ENCODE results near the gene RNF207.

Gene RNF207

GRCh38 chr1:6170742-6171201 lies 35.1 kb upstream of the RNF207 start:
- Histone ChIP-seq H3F3A (ENCODE audit: insufficient read depth) (no peaks in the 10 kb centered on the region), H3K9ac (ENCODE audit: low read length) (no peak overlapping the region), H2AFZ (ENCODE audit: low read depth, low read length, severe bottlenecking) (no peak overlapping the region), H3K79me2 (ENCODE audit: insufficient read depth, low read length) (no peaks in the 10 kb centered on the region), H3K9me2 (replicated peaks; ENCODE audit: insufficient read depth, low read length) (no peaks in the 10 kb centered on the region), H3K27me3 (ENCODE audit: low read length) (no peaks in the 10 kb centered on the region), H3K36me3 (ENCODE audit: low read length) (no peaks in the 10 kb centered on the region), H3K4me3 (ENCODE audit: insufficient read depth, low read length, poor library complexity, severe bottlenecking) (no peak overlapping the region), H3K4me2 (ENCODE audit: low read depth, low read length, poor library complexity, severe bottlenecking) (no peak overlapping the region), H4K20me1 (ENCODE audit: low read depth, low read length) (no peaks in the 10 kb centered on the region), H3K27ac (ENCODE audit: low read depth, low read length) (no peak overlapping the region), H3K9me3 (ENCODE audit: insufficient read depth, low read length) (no peaks in the 10 kb centered on the region)
- TF ChIP-seq CTCF (IDR thresholded peaks at IDR 0.05; ENCODE audit: insufficient read depth, low read length, poor library complexity, severe bottlenecking) (no peak), EZH2phosphoT487 (conservative IDR thresholded peaks at IDR 0.05; ENCODE audit: low read length) (no peak)

GRCh38 chr1:6171548-6172124 lies 34.3 kb upstream of the RNF207 start:
- no peak overlapping the region for H3K27ac ChIP-seq (ENCODE audit: low read depth, low read length)
- no peaks in the 10 kb centered on the region for H3K9me3 ChIP-seq (ENCODE audit: insufficient read depth, low read length)
- no peak overlapping the region for H3K4me3 ChIP-seq (ENCODE audit: insufficient read depth, low read length, poor library complexity, severe bottlenecking)
- no peak overlapping the region for H2AFZ ChIP-seq (ENCODE audit: low read depth, low read length, severe bottlenecking)
- H3F3A ChIP-seq (ENCODE audit: insufficient read depth), result no peaks in the 10 kb centered on the region
- no peak overlapping the region for H3K9ac ChIP-seq (ENCODE audit: low read length)
- H3K79me2 ChIP-seq (ENCODE audit: insufficient read depth, low read length), result no peaks in the 10 kb centered on the region
- H3K27me3 ChIP-seq (ENCODE audit: low read length), result no peaks in the 10 kb centered on the region
- H3K9me2 ChIP-seq (replicated peaks; ENCODE audit: insufficient read depth, low read length), result no peaks in the 10 kb centered on the region
- no peak overlapping the region for H3K4me2 ChIP-seq (ENCODE audit: low read depth, low read length, poor library complexity, severe bottlenecking)
- no peaks in the 10 kb centered on the region for H3K36me3 ChIP-seq (ENCODE audit: low read length)
- no peaks in the 10 kb centered on the region for H4K20me1 ChIP-seq (ENCODE audit: low read depth, low read length)
- TF ChIP-seq CTCF (IDR thresholded peaks at IDR 0.05; ENCODE audit: insufficient read depth, low read length, poor library complexity, severe bottlenecking) (no peak), EZH2phosphoT487 (conservative IDR thresholded peaks at IDR 0.05; ENCODE audit: low read length) (no peak)

GRCh38 chr1:6172549-6172948 lies 33.4 kb upstream of the RNF207 start:
- no peaks in the 10 kb centered on the region for H3K79me2 ChIP-seq (ENCODE audit: insufficient read depth, low read length)
- no peak overlapping the region for H3K4me2 ChIP-seq (ENCODE audit: low read depth, low read length, poor library complexity, severe bottlenecking)
- no peaks in the 10 kb centered on the region for H4K20me1 ChIP-seq (ENCODE audit: low read depth, low read length)
- H3K9me3 ChIP-seq (ENCODE audit: insufficient read depth, low read length), result no peaks in the 10 kb centered on the region
- no peak overlapping the region for H3K9ac ChIP-seq (ENCODE audit: low read length)
- no peak overlapping the region for H2AFZ ChIP-seq (ENCODE audit: low read depth, low read length, severe bottlenecking)
- H3K27me3 ChIP-seq (ENCODE audit: low read length), result no peaks in the 10 kb centered on the region
- no peak for TF ChIP-seq EZH2phosphoT487 (conservative IDR thresholded peaks at IDR 0.05; ENCODE audit: low read length)
- TF ChIP-seq CTCF (IDR thresholded peaks at IDR 0.05; ENCODE audit: insufficient read depth, low read length, poor library complexity, severe bottlenecking), result no peak
- H3K36me3 ChIP-seq (ENCODE audit: low read length), result no peaks in the 10 kb centered on the region
- H3K4me3 ChIP-seq (ENCODE audit: insufficient read depth, low read length, poor library complexity, severe bottlenecking), result no peak overlapping the region
- no peaks in the 10 kb centered on the region for H3K9me2 ChIP-seq (replicated peaks; ENCODE audit: insufficient read depth, low read length)
- H3F3A ChIP-seq (ENCODE audit: insufficient read depth), result no peaks in the 10 kb centered on the region
- no peak overlapping the region for H3K27ac ChIP-seq (ENCODE audit: low read depth, low read length)

All from SU-DHL-6 (cell line).